ENCODE data around the gene TUFM.

DNA sequence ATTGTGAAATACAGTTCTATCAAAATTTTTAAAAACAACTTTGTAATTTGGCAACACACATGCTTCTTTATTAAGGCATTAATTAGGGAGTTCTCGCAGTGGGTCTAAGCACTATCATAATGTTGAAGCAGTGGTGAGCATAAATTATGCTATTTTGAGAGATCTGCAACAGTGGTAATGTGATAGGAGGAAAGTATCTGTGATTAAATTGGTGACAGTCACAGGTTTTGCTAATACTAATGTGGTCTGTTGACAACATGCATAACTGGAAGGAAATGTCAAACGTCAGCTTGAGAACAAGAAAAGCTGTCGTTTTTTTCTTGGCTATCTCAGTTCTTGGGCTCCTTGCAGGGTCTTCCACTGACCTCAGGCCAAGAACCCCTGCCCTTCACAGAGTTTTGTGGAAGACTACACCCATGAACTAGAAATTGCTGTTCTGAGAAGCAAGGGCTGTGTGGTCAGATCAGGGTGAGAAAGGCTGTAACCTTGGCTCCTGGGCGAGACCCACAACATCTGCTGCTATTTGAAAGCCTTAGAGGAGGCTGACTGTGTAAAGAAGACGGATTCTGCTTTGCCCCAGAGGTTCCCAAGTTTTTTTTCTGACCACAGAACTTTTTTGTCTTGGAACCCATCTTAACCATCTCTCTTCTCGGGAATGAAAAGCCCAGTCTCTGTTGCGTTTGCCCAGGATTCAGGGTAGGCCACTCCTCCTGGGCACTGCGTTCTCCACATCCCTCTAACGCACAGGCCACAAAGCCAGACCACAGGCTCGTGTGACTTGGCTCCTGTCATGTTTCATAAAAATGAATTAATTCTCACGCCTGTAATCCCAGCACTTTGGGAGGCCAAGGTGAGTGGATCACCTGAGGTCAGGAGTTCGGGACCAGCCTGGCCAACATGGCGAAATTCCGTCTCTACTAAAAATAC lies 46.1 kb upstream of the TUFM start:
- TF ChIP-seq POLR2AphosphoS5 (IDR thresholded peaks at IDR 0.05) = no peak
- TF ChIP-seq, protein P1, sequence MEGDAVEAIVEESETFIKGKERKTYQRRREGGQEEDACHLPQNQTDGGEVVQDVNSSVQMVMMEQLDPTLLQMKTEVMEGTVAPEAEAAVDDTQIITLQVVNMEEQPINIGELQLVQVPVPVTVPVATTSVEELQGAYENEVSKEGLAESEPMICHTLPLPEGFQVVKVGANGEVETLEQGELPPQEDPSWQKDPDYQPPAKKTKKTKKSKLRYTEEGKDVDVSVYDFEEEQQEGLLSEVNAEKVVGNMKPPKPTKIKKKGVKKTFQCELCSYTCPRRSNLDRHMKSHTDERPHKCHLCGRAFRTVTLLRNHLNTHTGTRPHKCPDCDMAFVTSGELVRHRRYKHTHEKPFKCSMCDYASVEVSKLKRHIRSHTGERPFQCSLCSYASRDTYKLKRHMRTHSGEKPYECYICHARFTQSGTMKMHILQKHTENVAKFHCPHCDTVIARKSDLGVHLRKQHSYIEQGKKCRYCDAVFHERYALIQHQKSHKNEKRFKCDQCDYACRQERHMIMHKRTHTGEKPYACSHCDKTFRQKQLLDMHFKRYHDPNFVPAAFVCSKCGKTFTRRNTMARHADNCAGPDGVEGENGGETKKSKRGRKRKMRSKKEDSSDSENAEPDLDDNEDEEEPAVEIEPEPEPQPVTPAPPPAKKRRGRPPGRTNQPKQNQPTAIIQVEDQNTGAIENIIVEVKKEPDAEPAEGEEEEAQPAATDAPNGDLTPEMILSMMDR (IDR thresholded peaks at IDR 0.05) = no peak
